Ishikawa (cell line): ENCODE results near the gene BBS7.

ENCODE experiments used
- CREB1 ChIP-seq: IDR thresholded peaks from 2 replicates; pipeline ENCODE4 v1.6.1; 2012; ENCODE audit warnings: low read depth
- NFIC ChIP-seq: IDR thresholded peaks from 2 replicates; pipeline ENCODE4 v1.6.1; 2012
- REST ChIP-seq: IDR thresholded peaks from 2 replicates; pipeline ENCODE4 v1.6.1; 2012; ENCODE audit warnings: low read depth, mild to moderate bottlenecking
- YY1 ChIP-seq: IDR thresholded peaks from 2 replicates; pipeline ENCODE4 v1.6.1; 2012; ENCODE audit warnings: low read depth

GRCh38 chr4:121788896-121789295, 81.4 kb downstream of the BBS7 start:
- no peak for TF ChIP-seq REST
- TF ChIP-seq NFIC: no peak
- TF ChIP-seq YY1: no peak
- TF ChIP-seq CREB1: no peak
